IMR-90 (cell line): ENCODE results near the gene PPL. TPM values are rescaled to one million over a fixed set of nuclear protein-coding genes. Genes with fewer than 3 reads are reported as not detected.
A peak's percentile ranks its signal among the peaks of the same experiment; 100 is the strongest.

Experiments used
- ATAC-seq: fragments of 200-7000 bp; cut with Tn5 transposase; 2 replicates; pipeline ENCODE4 v1.9.1; 2020; ENCODE audit warnings: low read depth, mild to moderate bottlenecking, moderate library complexity
- BruUV-seq: library from RNA; stranded (reverse); fragments of 400-500 nt; replicated peaks from 2 replicates; lab custom pipeline; 2021; lab: Mats Ljungman, UMichigan
- CTCF ChIA-PET: fragments of 300-600 bp; formaldehyde crosslinking; extraction: SDS; loops from one replicate; lab custom pipeline; 2021; ENCODE audit warnings: antibody characterized with exemption; lab: Yijun Ruan, JAX
- POLR2A ChIA-PET: fragments of 300-600 bp; sonication (Branson Sonifier 250); formaldehyde crosslinking; loops from one replicate; lab custom pipeline; 2022; ENCODE audit warnings: antibody characterized with exemption; ENCODE audit not compliant: unreplicated experiment; lab: Charles Lee
- DNase-seq: peaks from one replicate; pipeline ENCODE4 v3.0.0; 2013
- H2AFZ ChIP-seq: replicated peaks from 2 replicates; pipeline ENCODE3; 2013; ENCODE audit warnings: low read length, mild to moderate bottlenecking; ENCODE audit not compliant: poor library complexity
- H2AK5ac ChIP-seq: 2 replicates; pipeline ENCODE4 v1.6.1; 2013; ENCODE audit warnings: low read depth, low read length, inconsistent platforms
- H2AK9ac ChIP-seq: replicated peaks from 2 replicates; pipeline ENCODE3; 2013; ENCODE audit warnings: mild to moderate bottlenecking, low read depth, low read length, moderate library complexity; ENCODE audit not compliant: poor library complexity
- H2BK120ac ChIP-seq: 2 replicates; pipeline ENCODE4 v1.6.1; 2013; ENCODE audit warnings: low read depth, low read length, inconsistent platforms
- H2BK15ac ChIP-seq: 3 replicates; pipeline ENCODE4 v1.6.1; 2013; ENCODE audit warnings: low read depth, low read length, inconsistent platforms
- H2BK20ac ChIP-seq: 2 replicates; pipeline ENCODE4 v1.6.1; 2013; ENCODE audit warnings: low read depth, mild to moderate bottlenecking, inconsistent platforms, low read length, moderate library complexity
- H2BK5ac ChIP-seq: 2 replicates; pipeline ENCODE4 v1.6.1; 2013; ENCODE audit warnings: mild to moderate bottlenecking, low read depth, low read length, inconsistent platforms; ENCODE audit not compliant: poor library complexity, severe bottlenecking
- H3K14ac ChIP-seq: replicated peaks from 2 replicates; pipeline ENCODE4 v1.6.1; 2013; ENCODE audit warnings: low read depth, low read length, inconsistent platforms
- H3K18ac ChIP-seq: 2 replicates; pipeline ENCODE4 v1.6.1; 2013; ENCODE audit warnings: low read depth, low read length, control low read depth
- H3K23ac ChIP-seq: 2 replicates; pipeline ENCODE4 v1.6.1; 2013; ENCODE audit warnings: low read depth, low read length, inconsistent platforms
- H3K27ac ChIP-seq: 2 replicates; pipeline ENCODE4 v1.5.1; 2013; ENCODE audit warnings: mild to moderate bottlenecking, control low read depth, low read length; ENCODE audit not compliant: insufficient read depth
- H3K27me3 ChIP-seq: 2 replicates; pipeline ENCODE4 v1.6.1; 2013; ENCODE audit warnings: low read length; ENCODE audit not compliant: control insufficient read depth, insufficient read depth
- H3K36me3 ChIP-seq: 2 replicates; pipeline ENCODE4 v1.6.1; 2013; ENCODE audit warnings: low read length, mixed read lengths; ENCODE audit not compliant: control insufficient read depth, insufficient read depth
- H3K4ac ChIP-seq: 2 replicates; pipeline ENCODE4 v1.6.1; 2013; ENCODE audit warnings: low read depth, low read length, inconsistent platforms
- H3K4me1 ChIP-seq: 2 replicates; pipeline ENCODE4 v1.6.1; 2013; ENCODE audit warnings: low read length, mixed read lengths; ENCODE audit not compliant: control insufficient read depth, insufficient read depth
- H3K4me2 ChIP-seq: 2 replicates; pipeline ENCODE4 v1.6.1; 2013; ENCODE audit warnings: low read depth, mild to moderate bottlenecking, control low read depth, low read length, moderate library complexity
- H3K4me3 ChIP-seq: 2 replicates; pipeline ENCODE4 v1.5.1; 2013; ENCODE audit warnings: low read depth, mild to moderate bottlenecking, control low read depth, low read length, moderate library complexity; ENCODE audit not compliant: insufficient read depth
- H3K56ac ChIP-seq: 2 replicates; pipeline ENCODE4 v1.6.1; 2013; ENCODE audit warnings: low read length, inconsistent platforms; ENCODE audit not compliant: insufficient read depth; ENCODE audit errors: extremely low read depth
- H3K79me1 ChIP-seq, 2 experiments: 2 replicates each; pipeline ENCODE4 v1.6.1; 2013; ENCODE audit warnings: low read length in 2 of 2, inconsistent platforms in 1 of 2, low read depth in 1 of 2
- H3K9ac ChIP-seq: 2 replicates; pipeline ENCODE4 v1.6.1; 2013; ENCODE audit warnings: low read depth, low read length, control low read depth
- H3K9me1 ChIP-seq: 2 replicates; pipeline ENCODE4 v1.6.1; 2013; ENCODE audit warnings: low read length, inconsistent platforms; ENCODE audit not compliant: insufficient read depth
- H3K9me3 ChIP-seq: 2 replicates; pipeline ENCODE4 v1.6.1; 2013; ENCODE audit warnings: low read length; ENCODE audit not compliant: control insufficient read depth, insufficient read depth
- H4K20me1 ChIP-seq: 2 replicates; pipeline ENCODE4 v1.6.1; 2013; ENCODE audit warnings: low read length, inconsistent platforms; ENCODE audit not compliant: insufficient read depth
- H4K5ac ChIP-seq: 2 replicates; pipeline ENCODE4 v1.6.1; 2013; ENCODE audit warnings: mild to moderate bottlenecking, low read depth, low read length, control low read depth
- H4K8ac ChIP-seq, 2 experiments: 2 replicates each; pipeline ENCODE4 v1.6.1; 2013; ENCODE audit warnings: low read depth in 2 of 2, low read length in 2 of 2, control low read depth in 1 of 2, inconsistent platforms in 1 of 2
- H4K91ac ChIP-seq: 2 replicates; pipeline ENCODE4 v1.6.1; 2013; ENCODE audit warnings: low read depth, low read length, inconsistent platforms; ENCODE audit not compliant: insufficient read depth
- BHLHE40 ChIP-seq: fragments of 150-350 bp; IDR thresholded peaks from 2 replicates; pipeline ENCODE4 v1.6.1; 2016; ENCODE audit warnings: mild to moderate bottlenecking, low read depth, low read length
- FOS ChIP-seq: fragments of 150-350 bp; IDR thresholded peaks from 2 replicates; pipeline ENCODE4 v1.6.1; 2016; ENCODE audit warnings: low read depth, low read length
- MAZ ChIP-seq: IDR thresholded peaks from 2 replicates; pipeline ENCODE4 v1.6.1; 2012; ENCODE audit warnings: low read depth, mild to moderate bottlenecking, low read length, improper control_type of control experiment, moderate library complexity, borderline replicate concordance
- MXI1 ChIP-seq: IDR thresholded peaks from 2 replicates; pipeline ENCODE4 v1.6.1; 2012; ENCODE audit warnings: low read depth, mild to moderate bottlenecking, low read length, moderate library complexity, borderline replicate concordance
- NFE2L2 ChIP-seq: fragments of 150-350 bp; IDR thresholded peaks from 2 replicates; pipeline ENCODE4 v1.6.1; 2016; ENCODE audit warnings: low read depth, mild to moderate bottlenecking, low read length
- POLR2A ChIP-seq: IDR thresholded peaks from 2 replicates; pipeline ENCODE4 v1.6.1; 2012; ENCODE audit warnings: mild to moderate bottlenecking, low read depth, low read length
- RCOR1 ChIP-seq: IDR thresholded peaks from 2 replicates; pipeline ENCODE4 v1.6.1; 2012; ENCODE audit warnings: mild to moderate bottlenecking, low read length, improper control_type of control experiment; ENCODE audit not compliant: insufficient replicate concordance
- USF2 ChIP-seq: fragments of 150-350 bp; IDR thresholded peaks from 2 replicates; pipeline ENCODE4 v1.6.1; 2017; ENCODE audit warnings: mild to moderate bottlenecking, antibody characterized with exemption, low read length, low read depth
- WGBS, 2 experiments: methylation state at CpG; one replicate each; pipeline versions ENCODE4 v1.1.5 to v1.1.7; 2013; ENCODE audit warnings: missing lambda C conversion rate in 2 of 2; ENCODE audit not compliant: insufficient read length in 1 of 2; ENCODE audit errors: extremely low coverage in 2 of 2; 5-methylcytosine and 5-hydroxymethylcytosine counted together
- dilution Hi-C: fragments of 300-500 bp; cut with HindIII; formaldehyde crosslinking; loops from one replicate; pipeline ENCODE4 v1.14.3; 2018; ENCODE audit warnings: low sequenced_read_pairs; ENCODE audit not compliant: unreplicated experiment
- in situ Hi-C: fragments of 300-500 bp; cut with MboI; formaldehyde crosslinking; loops from 3 replicates; pipeline ENCODE4 v1.14.3; 2019; ENCODE audit warnings: low sequenced_read_pairs, inconsistent platforms, mixed read lengths
- intact Hi-C: fragments of 100-400 bp; cut with micrococcal nuclease; formaldehyde crosslinking; loops from 2 replicates; pipeline ENCODE4 v1.10.0; 2022
- polyA plus RNA-seq, 3 experiments: library from polyadenylated mRNA; depleted of rRNA; stranded (reverse); fragments of >200 nt; gene quantifications; 2 replicates each; pipeline ENCODE4 v1.2.3, GENCODE V29; 2012; ENCODE audit warnings: low replicate concordance in 1 of 3
- total RNA-seq: library from RNA; depleted of rRNA; stranded (reverse); fragments of >200 nt; gene quantifications from 2 replicates; pipeline ENCODE4 v1.2.3, GENCODE V29; 2012
- TF ChIP-seq, protein P1 (sequence below): fragments of 150-350 bp; IDR thresholded peaks from 2 replicates; pipeline ENCODE4 v1.6.1; 2016; ENCODE audit warnings: low read depth, mild to moderate bottlenecking, low read length, moderate library complexity, borderline replicate concordance

The PPL gene
- total and polyA plus RNA-seq, 2 of the 4 experiments (the other 2 are of a cell fraction): 0.34 to 0.36 TPM

DNA sequence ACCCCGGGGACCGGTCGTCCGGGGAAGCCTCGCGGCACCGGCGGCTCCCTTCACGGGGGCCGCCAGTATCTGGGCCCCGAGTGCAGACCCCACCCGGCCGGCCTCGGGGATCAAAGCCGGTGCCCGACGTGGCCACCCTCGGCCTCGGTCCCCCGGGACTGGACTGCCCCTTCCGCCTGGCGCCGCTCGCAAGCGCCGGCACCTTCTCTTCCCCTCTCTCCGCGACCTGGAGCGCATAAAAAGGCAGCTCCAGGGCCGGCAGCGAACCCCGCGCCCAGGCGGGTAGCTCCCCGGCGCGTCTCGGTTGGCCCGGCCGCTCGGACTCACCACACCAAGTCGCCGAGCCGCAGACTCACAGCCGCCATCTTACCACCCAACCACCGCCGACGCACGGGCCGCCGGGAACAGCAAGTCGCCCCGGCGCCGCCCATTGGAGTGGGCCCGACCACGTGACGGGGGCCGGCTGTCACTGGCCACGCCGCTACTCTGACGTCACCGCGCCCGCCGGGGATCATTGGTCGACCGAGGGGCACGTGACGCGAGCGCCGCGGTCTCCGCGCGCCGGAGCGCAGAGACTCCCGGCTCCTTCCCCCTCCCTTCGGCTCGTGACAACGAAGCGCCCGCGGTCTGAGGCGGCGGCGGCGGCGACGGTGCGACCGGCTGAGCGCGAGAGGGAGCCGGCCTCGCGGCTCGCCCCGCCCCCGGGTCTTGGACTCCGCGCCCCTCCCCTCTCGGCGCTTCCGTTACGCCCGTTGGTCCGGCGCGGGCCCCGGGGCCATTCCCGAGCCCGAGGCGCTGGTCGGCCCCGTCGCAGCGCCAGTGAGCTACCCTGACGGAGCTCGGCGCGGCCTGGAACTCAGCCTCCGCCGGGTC is 89.8 kb downstream of the PPL start, which contains the start of the genes GLYR1 and UBN1:
Gene GLYR1, minus strand, starts transcription at position 388 of the 873 bp plus-strand sequence. Its CDS starts 23 bp downstream, at position 365.
Gene UBN1, plus strand, starts transcription at position 581 of the 873 bp plus-strand sequence. CDS start 5,437 bp downstream, outside the sequence.
- H2BK120ac ChIP-seq: no peak within 1 kb of the TSS
- H4K5ac ChIP-seq: no peak within 1 kb of the TSS
- H3K4me3 ChIP-seq: peak within 1 kb of the TSS; percentile 88
- peaks cover 48% of the 10 kb centered on the region for H4K20me1 ChIP-seq
- H3K4ac ChIP-seq: peak within 1 kb of the TSS; percentile 68
- DNase-seq (peak; percentile 95), ATAC-seq (peak; percentile 92)
- 0% methylated on average over 66 of the region's 126 CpGs; no CpG with 5 or more reads in 1 of the 2 experiments for whole genome bisulfite sequencing, 2 experiments
- dilution Hi-C loops: no loop called here
- H2BK20ac ChIP-seq: no peak within 1 kb of the TSS
- peak within 1 kb of the TSS; percentile 64; the same call in 1 of the 2 replicates for H3K56ac ChIP-seq
- no peak within 1 kb of the TSS for H3K18ac ChIP-seq
- H3K36me3 ChIP-seq: peaks cover 17% of the 10 kb centered on the region
- H4K91ac ChIP-seq: no peak within 1 kb of the TSS
- peak; percentile 91 for TF ChIP-seq FOS
- peak; percentile 100 for TF ChIP-seq USF2
- TF ChIP-seq MAZ: peak; percentile 95
- TF ChIP-seq, protein P1, sequence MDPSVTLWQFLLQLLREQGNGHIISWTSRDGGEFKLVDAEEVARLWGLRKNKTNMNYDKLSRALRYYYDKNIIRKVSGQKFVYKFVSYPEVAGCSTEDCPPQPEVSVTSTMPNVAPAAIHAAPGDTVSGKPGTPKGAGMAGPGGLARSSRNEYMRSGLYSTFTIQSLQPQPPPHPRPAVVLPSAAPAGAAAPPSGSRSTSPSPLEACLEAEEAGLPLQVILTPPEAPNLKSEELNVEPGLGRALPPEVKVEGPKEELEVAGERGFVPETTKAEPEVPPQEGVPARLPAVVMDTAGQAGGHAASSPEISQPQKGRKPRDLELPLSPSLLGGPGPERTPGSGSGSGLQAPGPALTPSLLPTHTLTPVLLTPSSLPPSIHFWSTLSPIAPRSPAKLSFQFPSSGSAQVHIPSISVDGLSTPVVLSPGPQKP: no peak
- TF ChIP-seq NFE2L2: 0 out of 2 replicates have a peak, but pooled peaks have one; percentile 1
- peak; percentile 87 for TF ChIP-seq POLR2A
- no peak for TF ChIP-seq RCOR1
- peak; percentile 64; the same call in 1 of the 2 replicates for TF ChIP-seq MXI1
- peak; percentile 89 for TF ChIP-seq BHLHE40
- H3K4me1 ChIP-seq: peaks cover 10% of the 10 kb centered on the region
- peak within 1 kb of the TSS; percentile 71 to 82; a peak in 2 of 4 replicates for H4K8ac ChIP-seq
- peak within 1 kb of the TSS; percentile 94 for H3K4me2 ChIP-seq
- peak within 1 kb of the TSS; percentile 4; the same call in 1 of the 2 replicates for H2AK5ac ChIP-seq
- peak within 1 kb of the TSS; percentile 88 for H3K9ac ChIP-seq
- BruUV-seq: no TSS peak
- POLR2A ChIA-PET: no interaction called here
- in situ Hi-C loops: no loop called here
- H2BK15ac ChIP-seq: no peak within 1 kb of the TSS
- intact Hi-C loops: loop anchor here (5.0 kb wide), 1 partner anchor 185 kb away; the partner anchor contains the start of gene NAGPA
- peaks cover 16 to 41% of the 10 kb centered on the region in 2 experiments for H3K79me1 ChIP-seq
- no peaks in the 10 kb centered on the region for H3K9me3 ChIP-seq
- no peaks in the 10 kb centered on the region for H3K27me3 ChIP-seq
- peak within 1 kb of the TSS; percentile 68 for H2BK5ac ChIP-seq
- CTCF ChIA-PET: no interaction called here
- no peaks in the 10 kb centered on the region; the same call in 1 of the 2 replicates for H3K9me1 ChIP-seq
- H3K14ac ChIP-seq: peak within 1 kb of the TSS; percentile 56
- H2AFZ ChIP-seq: peak within 1 kb of the TSS; percentile 95
- peak within 1 kb of the TSS; percentile 39 for H3K23ac ChIP-seq
- peak within 1 kb of the TSS; percentile 93 for H2AK9ac ChIP-seq
- peak within 1 kb of the TSS; percentile 90 for H3K27ac ChIP-seq
